Esophagus squamous epithelium (tissue), 5 donors: ENCODE data around the gene SYPL1. TPM values are rescaled to one million over a fixed set of nuclear protein-coding genes. Genes with fewer than 3 reads are reported as not detected.

Experiments used
- DNase-seq: peaks from one replicate; lab custom pipeline; 2025; lab: John Stamatoyannopoulos, UW
- H3K27ac ChIP-seq, 4 donors: fragments of 200-600 bp; sonication (generic); one replicate each; pipeline ENCODE4 v1.5.1; 2016 to 2019; ENCODE audit warnings: mild to moderate bottlenecking in 1 of 4
- H3K27me3 ChIP-seq, 4 donors: fragments of 200-600 bp; sonication (generic); 1 replicate in 3 of 4; 2 replicates in 1 of 4; pipeline versions ENCODE4 v1.5.1 to v1.6.0; 2017 to 2021; ENCODE audit warnings: antibody characterized with exemption in 1 of 4
- H3K36me3 ChIP-seq, 3 donors: fragments of 200-600 bp; sonication (generic); one replicate each; pipeline ENCODE4 v1.5.1; 2016 to 2019
- H3K4me1 ChIP-seq, 3 donors: fragments of 200-600 bp; sonication (generic); one replicate each; pipeline ENCODE4 v1.5.1; 2017 to 2019
- H3K4me3 ChIP-seq, 4 donors: fragments of 200-600 bp; sonication (generic); 1 replicate in 3 of 4; 2 replicates in 1 of 4; pipeline ENCODE4 v1.5.1; 2016 to 2019; ENCODE audit warnings: mild to moderate bottlenecking in 2 of 4, moderate library complexity in 1 of 4
- H3K9me3 ChIP-seq, 3 donors: fragments of 200-600 bp; sonication (generic); one replicate each; pipeline ENCODE4 v1.5.1; 2016 to 2019
- POLR2A ChIP-seq, 4 donors: fragments of 450-650 bp; IDR thresholded peaks; one replicate each; pipeline ENCODE4 v1.6.1; 2017; ENCODE audit warnings: antibody characterized with exemption in 4 of 4, mild to moderate bottlenecking in 4 of 4, moderate library complexity in 3 of 4
- WGBS, 2 donors: methylation state at CpG; one replicate each; pipeline ENCODE4 v1.1.5; 2018; 5-methylcytosine and 5-hydroxymethylcytosine counted together
- intact Hi-C: fragments of 100-400 bp; cut with DNase I; formaldehyde crosslinking; loops from one replicate; pipeline ENCODE4 v1.15.0; 2022
- total RNA-seq, 4 donors: library from RNA; depleted of rRNA; stranded (reverse); fragments of >200 nt; gene quantifications; one replicate each; pipeline ENCODE4 v1.1.0, GENCODE V29; 2016
- TF ChIP-seq, protein P1 (sequence below), 6 experiments: fragments of 450-650 bp in 4 of 6; fragments of 200-600 bp in 2 of 6; sonication (generic) in 2 of 6; IDR thresholded peaks; one replicate each; pipeline ENCODE4 v1.5.1; 2016 to 2019; ENCODE audit warnings: antibody characterized with exemption in 6 of 6, mild to moderate bottlenecking in 4 of 6, moderate library complexity in 4 of 6
- donor health status: DM: yes; HTN: yes; CAD: no.

Gene SYPL1
- total RNA-seq, 4 donors from 2014 or later, result 105 to 170 (median 148) TPM

DNA sequence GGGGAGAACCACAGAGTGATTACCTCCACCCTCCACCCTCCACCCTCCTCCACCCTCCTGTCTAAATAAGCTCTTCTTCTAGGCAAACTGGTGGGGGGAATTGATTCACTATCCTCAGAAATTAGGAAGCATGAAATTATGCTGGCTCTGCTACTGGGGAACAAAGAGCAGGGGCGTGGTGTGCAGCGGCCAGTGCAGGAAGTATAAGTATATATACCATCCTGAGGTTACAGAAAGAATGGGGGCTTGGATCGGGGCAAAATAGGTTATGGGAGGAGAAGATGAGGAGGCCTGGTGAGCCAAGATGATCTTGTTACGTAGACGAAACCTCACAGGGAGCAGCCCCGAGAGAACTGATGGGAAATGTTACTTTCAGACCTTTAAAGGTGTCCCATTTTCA, 49.1 kb downstream of the SYPL1 start:
- Histone ChIP-seq H3K4me1 (peaks cover 54 to 100% (median 75%) of the 10 kb centered on the region in 3 donors), H3K27ac (peak overlapping the region; percentile 82 to 91 (median 84)), H3K4me3 (no peak overlapping the region), H3K9me3 (no peaks in the 10 kb centered on the region), H3K27me3 (no peaks in the 10 kb centered on the region), H3K36me3 (no peaks in the 10 kb centered on the region)
- TF ChIP-seq, protein P1, sequence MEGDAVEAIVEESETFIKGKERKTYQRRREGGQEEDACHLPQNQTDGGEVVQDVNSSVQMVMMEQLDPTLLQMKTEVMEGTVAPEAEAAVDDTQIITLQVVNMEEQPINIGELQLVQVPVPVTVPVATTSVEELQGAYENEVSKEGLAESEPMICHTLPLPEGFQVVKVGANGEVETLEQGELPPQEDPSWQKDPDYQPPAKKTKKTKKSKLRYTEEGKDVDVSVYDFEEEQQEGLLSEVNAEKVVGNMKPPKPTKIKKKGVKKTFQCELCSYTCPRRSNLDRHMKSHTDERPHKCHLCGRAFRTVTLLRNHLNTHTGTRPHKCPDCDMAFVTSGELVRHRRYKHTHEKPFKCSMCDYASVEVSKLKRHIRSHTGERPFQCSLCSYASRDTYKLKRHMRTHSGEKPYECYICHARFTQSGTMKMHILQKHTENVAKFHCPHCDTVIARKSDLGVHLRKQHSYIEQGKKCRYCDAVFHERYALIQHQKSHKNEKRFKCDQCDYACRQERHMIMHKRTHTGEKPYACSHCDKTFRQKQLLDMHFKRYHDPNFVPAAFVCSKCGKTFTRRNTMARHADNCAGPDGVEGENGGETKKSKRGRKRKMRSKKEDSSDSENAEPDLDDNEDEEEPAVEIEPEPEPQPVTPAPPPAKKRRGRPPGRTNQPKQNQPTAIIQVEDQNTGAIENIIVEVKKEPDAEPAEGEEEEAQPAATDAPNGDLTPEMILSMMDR (IDR thresholded peaks at IDR 0.05), result no peak
- TF ChIP-seq POLR2A (IDR thresholded peaks at IDR 0.05), result no peak
- intact Hi-C loops, result loop anchor here (10.0 kb wide), 1 partner anchor 52 kb away; the partner anchor contains the start of gene SYPL1
- no peak for DNase-seq
- 36 to 45% methylated on average over 6 of the region's 6 CpGs for WGBS, 2 donors

DNA sequence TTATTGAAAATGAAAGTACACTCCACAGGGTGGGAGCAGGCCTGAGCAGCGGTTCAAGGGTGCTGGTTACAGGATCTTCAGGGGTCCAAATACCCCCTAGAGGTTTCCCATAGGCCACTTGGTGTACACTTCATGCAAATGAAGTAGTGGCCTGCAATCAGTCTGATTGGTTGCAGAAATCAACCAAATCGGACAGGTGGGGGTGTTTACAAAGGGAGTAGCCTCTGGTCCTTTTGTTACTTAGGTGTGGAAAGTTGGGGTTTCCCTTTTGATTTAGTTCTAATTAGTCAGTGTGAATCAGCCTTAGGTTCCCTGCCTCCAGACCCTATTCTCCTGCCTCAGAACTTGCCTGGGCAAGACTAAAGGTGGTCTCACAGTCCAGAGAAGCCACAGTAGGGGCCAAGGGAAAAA, 49.6 kb downstream of the SYPL1 start:
- no peak overlapping the region for H3K4me3 ChIP-seq
- peaks cover 58 to 100% (median 80%) of the 10 kb centered on the region in 3 donors for H3K4me1 ChIP-seq
- TF ChIP-seq, protein P1 (IDR thresholded peaks at IDR 0.05), result no peak
- TF ChIP-seq POLR2A (IDR thresholded peaks at IDR 0.05), result no peak
- intact Hi-C loops, result loop anchor here (10.0 kb wide), 1 partner anchor 52 kb away; the partner anchor contains the start of gene SYPL1
- peak overlapping the region; percentile 82 to 91 (median 84) for H3K27ac ChIP-seq
- WGBS, 2 donors, result 28 to 63% methylated on average over 2 of the region's 2 CpGs
- H3K27me3 ChIP-seq, result no peaks in the 10 kb centered on the region
- no peaks in the 10 kb centered on the region for H3K36me3 ChIP-seq
- DNase-seq, result no peak
- H3K9me3 ChIP-seq, result no peaks in the 10 kb centered on the region

DNA sequence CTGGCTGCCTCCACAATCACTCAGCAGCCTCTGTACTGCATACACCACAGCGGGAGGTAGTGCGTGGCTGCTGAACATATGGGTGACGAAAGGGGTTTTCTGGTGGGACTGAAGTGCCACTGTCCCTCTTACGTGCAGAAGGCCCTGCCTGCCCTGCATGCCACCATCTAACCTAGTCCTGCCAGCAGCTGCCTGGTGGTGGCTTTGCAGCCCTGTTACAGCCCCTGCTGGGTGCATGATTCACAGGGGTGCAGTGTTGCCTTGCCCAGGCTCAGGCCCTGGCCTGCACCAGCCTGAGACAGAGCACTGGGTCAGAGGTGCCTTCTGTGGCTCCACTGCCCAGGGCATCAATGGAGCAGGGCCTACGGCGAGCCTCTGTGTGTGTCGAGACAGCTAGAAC, 50.1 kb downstream of the SYPL1 start:
- no peaks in the 10 kb centered on the region for H3K9me3 ChIP-seq
- no peaks in the 10 kb centered on the region for H3K36me3 ChIP-seq
- no peak overlapping the region for H3K4me3 ChIP-seq
- 50 to 70% methylated on average over 1 to 4 of the region's 7 CpGs for WGBS, 2 donors
- H3K27me3 ChIP-seq, result no peaks in the 10 kb centered on the region
- TF ChIP-seq, protein P1 (IDR thresholded peaks at IDR 0.05), result peak in 1 of 6 experiments; percentile 14
- TF ChIP-seq POLR2A (IDR thresholded peaks at IDR 0.05), result no peak
- no peak for DNase-seq
- H3K4me1 ChIP-seq, result peaks cover 63 to 100% (median 85%) of the 10 kb centered on the region in 3 donors
- H3K27ac ChIP-seq, result peak overlapping the region; percentile 82 to 91 (median 84)
- intact Hi-C loops, result loop anchor here (10.0 kb wide), 1 partner anchor 53 kb away; the partner anchor contains the start of gene SYPL1

DNA sequence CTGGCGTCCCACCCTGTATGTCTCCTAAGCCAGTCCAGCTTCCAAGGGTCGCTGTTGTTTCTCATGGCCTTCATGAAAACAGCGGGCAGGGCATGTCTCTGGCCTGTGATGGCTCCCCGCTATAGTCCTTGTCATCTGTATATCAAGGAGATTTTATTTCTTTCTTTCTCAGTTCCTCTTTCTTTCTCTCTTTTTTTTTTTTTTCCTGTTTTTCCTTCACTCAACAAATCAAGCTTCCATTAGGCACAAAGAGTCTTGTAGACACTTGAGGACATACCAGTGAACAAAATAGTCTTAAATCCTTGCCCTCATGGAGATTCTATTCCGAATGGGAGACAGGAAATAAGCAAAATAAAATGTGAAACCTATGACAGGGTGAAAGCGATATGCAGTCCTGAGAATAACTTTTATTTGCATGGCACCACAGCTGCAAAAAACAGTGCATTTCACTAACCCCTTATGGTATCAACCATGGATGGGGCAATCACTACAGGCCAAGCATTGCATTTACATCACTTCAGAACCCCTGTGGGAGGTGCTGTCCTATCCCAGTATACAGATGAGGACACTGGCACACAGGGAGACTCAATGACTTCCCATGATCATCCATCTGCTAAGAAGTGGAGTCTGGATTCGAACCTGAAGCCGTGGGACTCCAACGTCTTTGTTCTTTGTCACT, 50.7 kb downstream of the SYPL1 start:
- no peak for DNase-seq
- no peak overlapping the region for H3K4me3 ChIP-seq
- no peaks in the 10 kb centered on the region for H3K36me3 ChIP-seq
- intact Hi-C loops, result loop anchor here (10.0 kb wide), 1 partner anchor 53 kb away; the partner anchor contains the start of gene SYPL1
- peaks cover 63 to 100% (median 85%) of the 10 kb centered on the region in 3 donors for H3K4me1 ChIP-seq
- peak overlapping the region; percentile 82 to 91 (median 84) for H3K27ac ChIP-seq
- no peak for TF ChIP-seq POLR2A (IDR thresholded peaks at IDR 0.05)
- TF ChIP-seq, protein P1 (IDR thresholded peaks at IDR 0.05), result no peak
- 66 to 80% methylated on average over 9 of the region's 9 CpGs for WGBS, 2 donors
- H3K27me3 ChIP-seq, result no peaks in the 10 kb centered on the region
- H3K9me3 ChIP-seq, result no peaks in the 10 kb centered on the region

- 33 to 57% methylated on average over 2 to 5 of the region's 7 CpGs for WGBS, 2 donors
- Histone ChIP-seq H3K4me3 (no peak overlapping the region), H3K36me3 (no peaks in the 10 kb centered on the region), H3K27ac (peak overlapping the region; percentile 80 to 91 (median 84)), H3K27me3 (no peaks in the 10 kb centered on the region), H3K9me3 (no peaks in the 10 kb centered on the region), H3K4me1 (peaks cover 56 to 92% (median 77%) of the 10 kb centered on the region in 3 donors)
- intact Hi-C loops, result loop anchor here (10.0 kb wide), 1 partner anchor 54 kb away; the partner anchor contains the start of gene SYPL1
- no peak for DNase-seq
- TF ChIP-seq, protein P1 (IDR thresholded peaks at IDR 0.05), result no peak
- no peak for TF ChIP-seq POLR2A (IDR thresholded peaks at IDR 0.05)
These were observed 51.7 kb downstream of the SYPL1 start for GRCh38 chr7:106060394-106060920.
